ENCODE results near the gene FREM3.

- TF ChIP-seq POLR2AphosphoS5 (IDR thresholded peaks at IDR 0.05; ENCODE audit: low read depth, low read length) (no peak), GABPA (IDR thresholded peaks at IDR 0.05; ENCODE audit: borderline replicate concordance, insufficient read depth, low read length) (no peak), BACH1 (IDR thresholded peaks at IDR 0.05; ENCODE audit: low read length) (no peak), TBP (IDR thresholded peaks at IDR 0.05; ENCODE audit: low read depth, low read length) (no peak), JUND (IDR thresholded peaks at IDR 0.05; ENCODE audit: low read length) (no peak), SUZ12 (IDR thresholded peaks at IDR 0.05; ENCODE audit: low read length) (no peak), MAX (IDR thresholded peaks at IDR 0.05) (no peak), ATF2 (IDR thresholded peaks at IDR 0.05; ENCODE audit: low read length) (no peak), TAF1 (IDR thresholded peaks at IDR 0.05; ENCODE audit: low read depth, low read length) (no peak), CTCF (IDR thresholded peaks at IDR 0.05; ENCODE audit: control extremely low read depth in 1 of 3, insufficient read depth in 1 of 3, low read depth in 1 of 3, low read length in 3 of 3) (no peak), EZH2 (IDR thresholded peaks at IDR 0.05; ENCODE audit: low read depth, low read length, severe bottlenecking) (no peak), FOSL1 (IDR thresholded peaks at IDR 0.05; ENCODE audit: insufficient read depth, low read depth, low read length) (no peak), YY1 (IDR thresholded peaks at IDR 0.05; ENCODE audit: low read depth, low read length) (no peak)
Measured at GRCh38 chr4:143668930-143669552, 31.4 kb downstream of the FREM3 start.
